ENCODE measurements around the gene DENND4A. TPM values are rescaled to one million over a fixed set of nuclear protein-coding genes. Genes with fewer than 3 reads are reported as not detected.
A peak's percentile ranks its signal among the peaks of the same experiment; 100 is the strongest.

Gene DENND4A
- total RNA-seq, 6 donors from 2014 or later, result 20.9 to 66.4 (median 30.8) TPM

DNA sequence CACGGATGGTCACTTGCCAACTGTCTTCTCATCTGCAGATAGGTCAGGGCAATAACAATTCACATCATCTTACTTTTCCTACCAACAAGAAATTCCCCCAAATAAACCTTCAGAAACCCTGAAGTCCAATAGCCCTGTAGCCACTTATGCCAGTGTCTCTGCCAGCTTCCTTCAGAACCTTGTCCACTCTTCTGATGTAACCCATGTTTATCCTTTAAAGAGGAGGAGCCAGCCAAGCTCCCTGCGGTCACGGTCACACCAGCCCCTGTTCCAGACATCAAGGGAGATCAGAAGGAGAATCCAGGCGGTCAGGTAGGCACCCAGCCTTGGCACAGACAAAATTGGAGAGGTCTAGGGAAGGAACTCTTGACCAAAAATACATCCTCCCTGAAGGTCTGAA lies 146.7 kb downstream of the DENND4A start:
- WGBS, 2 donors, result 91 to 97% methylated on average over 4 of the region's 4 CpGs
- no peak for TF ChIP-seq POLR2A (IDR thresholded peaks at IDR 0.05)
- TF ChIP-seq, protein P1, sequence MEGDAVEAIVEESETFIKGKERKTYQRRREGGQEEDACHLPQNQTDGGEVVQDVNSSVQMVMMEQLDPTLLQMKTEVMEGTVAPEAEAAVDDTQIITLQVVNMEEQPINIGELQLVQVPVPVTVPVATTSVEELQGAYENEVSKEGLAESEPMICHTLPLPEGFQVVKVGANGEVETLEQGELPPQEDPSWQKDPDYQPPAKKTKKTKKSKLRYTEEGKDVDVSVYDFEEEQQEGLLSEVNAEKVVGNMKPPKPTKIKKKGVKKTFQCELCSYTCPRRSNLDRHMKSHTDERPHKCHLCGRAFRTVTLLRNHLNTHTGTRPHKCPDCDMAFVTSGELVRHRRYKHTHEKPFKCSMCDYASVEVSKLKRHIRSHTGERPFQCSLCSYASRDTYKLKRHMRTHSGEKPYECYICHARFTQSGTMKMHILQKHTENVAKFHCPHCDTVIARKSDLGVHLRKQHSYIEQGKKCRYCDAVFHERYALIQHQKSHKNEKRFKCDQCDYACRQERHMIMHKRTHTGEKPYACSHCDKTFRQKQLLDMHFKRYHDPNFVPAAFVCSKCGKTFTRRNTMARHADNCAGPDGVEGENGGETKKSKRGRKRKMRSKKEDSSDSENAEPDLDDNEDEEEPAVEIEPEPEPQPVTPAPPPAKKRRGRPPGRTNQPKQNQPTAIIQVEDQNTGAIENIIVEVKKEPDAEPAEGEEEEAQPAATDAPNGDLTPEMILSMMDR (IDR thresholded peaks at IDR 0.05), result no peak
- TF ChIP-seq EP300 (IDR thresholded peaks at IDR 0.05), result no peak
- TF ChIP-seq POLR2AphosphoS5 (IDR thresholded peaks at IDR 0.05), result no peak

DNA sequence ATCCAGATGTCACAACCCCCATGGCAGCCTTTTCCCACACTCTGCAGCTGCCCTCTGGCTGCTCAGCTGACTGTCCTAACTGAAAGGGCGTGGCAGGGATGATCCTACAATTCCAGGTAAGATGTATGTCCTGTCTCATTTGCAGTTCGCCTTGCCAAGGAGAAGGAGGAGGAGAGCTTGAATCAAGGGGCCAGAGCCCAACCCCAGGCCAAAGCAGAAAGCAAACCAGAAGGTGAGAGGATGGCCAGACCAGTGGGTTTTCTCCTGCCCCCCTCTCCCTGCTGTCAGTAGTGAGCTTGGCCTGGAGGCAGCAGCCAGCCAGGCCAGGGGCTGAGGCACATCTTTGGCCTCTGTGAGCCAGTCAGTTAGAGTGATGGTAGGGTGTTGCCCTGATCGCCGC lies 147.8 kb downstream of the DENND4A start:
- H3K27ac ChIP-seq, result no peak overlapping the region
- H3K36me3 ChIP-seq, result no peaks in the 10 kb centered on the region
- ATAC-seq (ENCODE audit: low FRiP score in 2 of 2) (no peak), DNase-seq (no peak)
- no peaks in the 10 kb centered on the region for H3K9me3 ChIP-seq
- H3K4me1 ChIP-seq, result peaks cover 0 to 11% (median 5%) of the 10 kb centered on the region in 4 donors
- H3K4me3 ChIP-seq, result no peak overlapping the region
- no peaks in the 10 kb centered on the region for H3K27me3 ChIP-seq
- WGBS, 2 donors, result 88 to 100% methylated on average over 3 to 4 of the region's 4 CpGs
- TF ChIP-seq POLR2AphosphoS5 (IDR thresholded peaks at IDR 0.05), result no peak
- TF ChIP-seq EP300 (IDR thresholded peaks at IDR 0.05), result no peak
- TF ChIP-seq, protein P1 (IDR thresholded peaks at IDR 0.05), result no peak
- TF ChIP-seq POLR2A (IDR thresholded peaks at IDR 0.05), result no peak

More for the DNA sequence above, 146.7 kb downstream of the DENND4A start:
- ATAC-seq (ENCODE audit: low FRiP score in 2 of 2), result no peak
- Histone ChIP-seq H3K4me3 (no peak overlapping the region), H3K27ac (no peak overlapping the region), H3K9me3 (no peaks in the 10 kb centered on the region), H3K27me3 (no peaks in the 10 kb centered on the region), H3K36me3 (no peaks in the 10 kb centered on the region), H3K4me1 (peaks cover 0 to 11% (median 5%) of the 10 kb centered on the region in 4 donors)
- no peak for DNase-seq

DNA sequence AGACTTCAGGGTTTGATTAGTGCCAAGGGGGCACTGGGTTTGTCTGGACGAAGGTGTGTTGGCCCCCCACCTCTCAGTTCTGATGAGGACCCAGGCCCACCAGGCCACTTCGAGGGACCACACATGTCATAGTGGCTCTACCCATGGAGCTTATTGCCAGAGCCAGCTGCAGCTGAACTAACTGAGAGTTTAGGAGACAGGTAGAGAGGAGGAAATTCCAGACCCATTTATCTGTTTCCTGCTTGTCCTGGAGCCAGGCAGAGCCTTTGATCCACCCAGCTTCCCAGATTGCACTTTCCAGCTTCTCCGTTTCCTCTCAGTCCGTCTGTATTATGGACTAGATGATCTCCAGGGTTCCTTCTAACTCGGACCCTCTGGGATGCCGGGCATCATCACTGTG lies 149.5 kb downstream of the DENND4A start:
- TF ChIP-seq, protein P1 (IDR thresholded peaks at IDR 0.05), result no peak
- TF ChIP-seq POLR2A (IDR thresholded peaks at IDR 0.05) (no peak), POLR2AphosphoS5 (IDR thresholded peaks at IDR 0.05) (no peak), EP300 (IDR thresholded peaks at IDR 0.05) (no peak)
- Histone ChIP-seq H3K4me3 (no peak overlapping the region), H3K4me1 (peaks cover 8 to 19% (median 14%) of the 10 kb centered on the region in 4 donors), H3K36me3 (no peaks in the 10 kb centered on the region), H3K27ac (peak overlapping the region in 1 of 4 donors; percentile 6), H3K27me3 (no peaks in the 10 kb centered on the region), H3K9me3 (no peaks in the 10 kb centered on the region)
- DNase-seq (no peak), ATAC-seq (ENCODE audit: low FRiP score in 2 of 2) (no peak)
- WGBS, 2 donors, result 59 to 82% methylated on average over 5 to 6 of the region's 6 CpGs

DNA sequence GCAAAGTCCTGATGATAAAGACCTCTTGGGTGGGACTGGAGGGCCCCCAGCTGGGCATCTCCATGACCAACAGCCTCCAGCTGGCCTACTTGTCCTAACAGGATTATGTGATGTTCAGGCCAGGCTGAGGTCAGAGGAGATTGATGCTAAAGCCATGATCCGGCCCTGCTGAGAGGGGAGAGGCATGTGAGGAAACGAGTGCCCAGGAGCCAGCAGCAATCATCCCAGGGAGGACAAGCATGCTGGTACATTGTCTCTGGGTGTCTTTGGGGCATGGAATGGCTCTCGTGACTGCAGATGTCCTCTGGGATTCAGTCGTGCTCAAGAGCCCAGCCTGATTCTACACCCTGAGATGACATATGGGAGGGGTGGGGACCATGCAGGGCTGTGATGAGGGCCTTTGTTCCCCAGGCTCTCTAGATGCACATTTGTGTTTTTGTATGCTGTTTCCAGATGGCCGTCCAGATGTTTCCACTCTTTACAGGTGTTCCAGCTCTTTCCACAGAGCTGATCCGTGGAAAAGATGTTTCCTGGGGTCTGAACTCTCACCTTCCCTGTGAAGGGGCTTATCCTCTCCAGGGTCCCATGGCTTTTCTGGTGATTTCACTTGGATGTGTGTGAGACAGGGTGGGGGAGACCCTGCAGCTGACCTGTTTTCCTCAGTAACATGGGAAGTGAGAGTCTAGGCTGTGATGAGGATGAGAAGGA lies 150.2 kb downstream of the DENND4A start:
- H3K27ac ChIP-seq, result peak overlapping the region in 1 of 4 donors; percentile 6
- no peaks in the 10 kb centered on the region for H3K27me3 ChIP-seq
- TF ChIP-seq EP300 (IDR thresholded peaks at IDR 0.05) (no peak), POLR2A (IDR thresholded peaks at IDR 0.05) (no peak), POLR2AphosphoS5 (IDR thresholded peaks at IDR 0.05) (no peak)
- TF ChIP-seq, protein P1 (IDR thresholded peaks at IDR 0.05), result no peak
- no peak for DNase-seq
- no peak overlapping the region for H3K4me3 ChIP-seq
- no peak for ATAC-seq (ENCODE audit: low FRiP score in 2 of 2)
- no peaks in the 10 kb centered on the region for H3K9me3 ChIP-seq
- H3K4me1 ChIP-seq, result peaks cover 8 to 19% (median 14%) of the 10 kb centered on the region in 4 donors
- no peaks in the 10 kb centered on the region for H3K36me3 ChIP-seq
- 60 to 68% methylated on average over 4 to 6 of the region's 6 CpGs for WGBS, 2 donors

DNA sequence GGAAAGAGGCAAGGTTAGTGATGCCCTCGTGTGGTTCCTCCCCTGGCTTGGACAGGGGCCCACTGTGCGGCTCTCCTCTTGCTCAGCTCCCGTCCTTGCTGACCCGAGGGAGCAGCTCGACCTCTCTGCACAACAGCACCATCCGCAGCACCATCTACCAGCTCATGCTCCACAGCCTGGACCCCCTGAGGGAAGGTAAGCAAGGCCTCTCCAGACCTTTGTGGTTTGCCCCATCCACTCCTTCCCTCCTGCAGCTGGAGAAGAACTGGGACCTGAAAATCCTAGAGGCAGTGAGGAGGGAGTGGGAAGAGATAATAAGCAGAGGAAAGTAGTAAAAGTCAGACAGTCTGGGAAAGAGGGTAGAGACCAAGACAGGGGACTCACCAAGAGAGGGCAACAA lies 152.6 kb downstream of the DENND4A start:
- no peaks in the 10 kb centered on the region for H3K36me3 ChIP-seq
- no peaks in the 10 kb centered on the region for H3K27me3 ChIP-seq
- no peaks in the 10 kb centered on the region for H3K9me3 ChIP-seq
- H3K4me3 ChIP-seq, result no peak overlapping the region
- ATAC-seq (ENCODE audit: low FRiP score in 2 of 2), result no peak
- 82 to 83% methylated on average over 6 of the region's 6 CpGs for WGBS, 2 donors
- peaks cover 8 to 19% (median 14%) of the 10 kb centered on the region in 4 donors for H3K4me1 ChIP-seq
- DNase-seq, result no peak
- no peak for TF ChIP-seq EP300 (IDR thresholded peaks at IDR 0.05)
- TF ChIP-seq, protein P1 (IDR thresholded peaks at IDR 0.05), result no peak
- TF ChIP-seq POLR2A (IDR thresholded peaks at IDR 0.05), result no peak
- TF ChIP-seq POLR2AphosphoS5 (IDR thresholded peaks at IDR 0.05), result no peak
- H3K27ac ChIP-seq, result no peak overlapping the region
